SHP77 treated with DMSO at 0.1 percent for 48 hours (cell line): Measurements from ENCODE around the gene ARRB1.
A peak's percentile ranks its signal among the peaks of the same experiment; 100 is the strongest.

Source experiments
- DNase-seq: peaks from one replicate; lab custom pipeline; 2025; lab: John Stamatoyannopoulos, UW

The ARRB1 gene

GRCh38 chr11:75248924-75249256 is 102.6 kb downstream of the ARRB1 start:
- no peak for DNase-seq

- no peak for DNase-seq
Measured at GRCh38 chr11:75246671-75247350, 104.7 kb downstream of the ARRB1 start.

- no peak for DNase-seq
Measured at GRCh38 chr11:75246006-75246670, 105.3 kb downstream of the ARRB1 start.

GRCh38 chr11:75245356-75246005 is 106.0 kb downstream of the ARRB1 start:
- no peak for DNase-seq

- DNase-seq: no peak
Measured at GRCh38 chr11:75244052-75244814, 107.2 kb downstream of the ARRB1 start.

- DNase-seq: no peak
Measured at GRCh38 chr11:75242722-75243600, 108.5 kb downstream of the ARRB1 start.

GRCh38 chr11:75241906-75242644 is 109.4 kb downstream of the ARRB1 start:
- DNase-seq: no peak

GRCh38 chr11:75241036-75241905 is 110.2 kb downstream of the ARRB1 start:
- peak; percentile 55 for DNase-seq

- DNase-seq: no peak
Measured at GRCh38 chr11:75240311-75241035, 111.0 kb downstream of the ARRB1 start, which contains the start of gene TPBGL. Gene TPBGL, plus strand, starts transcription at chr11:75240774. Its CDS starts 276 bp downstream, at chr11:75241050.

- DNase-seq: no peak
Measured at GRCh38 chr11:75239531-75240290, 111.8 kb downstream of the ARRB1 start.

GRCh38 chr11:75238595-75239440 is 112.6 kb downstream of the ARRB1 start:
- DNase-seq: no peak

- DNase-seq: no peak
Measured at GRCh38 chr11:75237050-75237449, 114.4 kb downstream of the ARRB1 start.

GRCh38 chr11:75236062-75236461 is 115.4 kb downstream of the ARRB1 start:
- DNase-seq: no peak

GRCh38 chr11:75233754-75234172 is 117.7 kb downstream of the ARRB1 start:
- no peak for DNase-seq

- DNase-seq: no peak
Measured at GRCh38 chr11:75230621-75231020, 120.8 kb downstream of the ARRB1 start.

- no peak for DNase-seq
Measured at GRCh38 chr11:75229466-75229865, 122.0 kb downstream of the ARRB1 start.

- DNase-seq: no peak
Measured at GRCh38 chr11:75225794-75226193, 125.7 kb downstream of the ARRB1 start.
